Inferior parietal cortex (tissue), 1 donor: Measurements from ENCODE around the gene SLC6A3.
A peak's percentile ranks its signal among the peaks of the same experiment; 100 is the strongest.

Experiments
- DNase-seq: peaks from one replicate; pipeline ENCODE4 v3.0.0-alpha.2; 2016; ENCODE audit errors: extremely low spot score

The SLC6A3 gene

GRCh38 chr5:1351156-1351555, 94.1 kb downstream of the SLC6A3 start:
- DNase-seq: peak; percentile 63

GRCh38 chr5:1349246-1349645, 96.0 kb downstream of the SLC6A3 start:
- DNase-seq: no peak

- no peak for DNase-seq
Observed at GRCh38 chr5:1348986-1349245, 96.3 kb downstream of the SLC6A3 start.

- no peak for DNase-seq
Observed at GRCh38 chr5:1347571-1347970, 97.7 kb downstream of the SLC6A3 start.

GRCh38 chr5:1346627-1347440, 98.4 kb downstream of the SLC6A3 start:
- no peak for DNase-seq

- DNase-seq: no peak
Observed at GRCh38 chr5:1345876-1346626, 99.2 kb downstream of the SLC6A3 start.

- peak; percentile 90 for DNase-seq
Observed at GRCh38 chr5:1344975-1345838, 100.0 kb downstream of the SLC6A3 start, which contains the start of gene CLPTM1L. Gene CLPTM1L, minus strand, starts transcription at chr5:1345099. Its CDS starts 258 bp downstream, at chr5:1344841.

- DNase-seq: no peak
Observed at GRCh38 chr5:1343931-1344901, 101.0 kb downstream of the SLC6A3 start.

GRCh38 chr5:1343315-1343751, 101.9 kb downstream of the SLC6A3 start:
- DNase-seq: no peak
